Stimulated activated naive CD4-positive, alpha-beta T cell (primary cell): ENCODE data around the gene PDE6A.

Experiments used
- DNase-seq, 6 experiments: peaks; one replicate each; lab custom pipeline; 2025; lab: John Stamatoyannopoulos, UW

Gene PDE6A

GRCh38 chr5:149838881-149839739 lies 105.5 kb downstream of the PDE6A start:
- DNase-seq: no peak

- no peak for DNase-seq
Observed at GRCh38 chr5:149837680-149838269, 106.8 kb downstream of the PDE6A start.

DNA sequence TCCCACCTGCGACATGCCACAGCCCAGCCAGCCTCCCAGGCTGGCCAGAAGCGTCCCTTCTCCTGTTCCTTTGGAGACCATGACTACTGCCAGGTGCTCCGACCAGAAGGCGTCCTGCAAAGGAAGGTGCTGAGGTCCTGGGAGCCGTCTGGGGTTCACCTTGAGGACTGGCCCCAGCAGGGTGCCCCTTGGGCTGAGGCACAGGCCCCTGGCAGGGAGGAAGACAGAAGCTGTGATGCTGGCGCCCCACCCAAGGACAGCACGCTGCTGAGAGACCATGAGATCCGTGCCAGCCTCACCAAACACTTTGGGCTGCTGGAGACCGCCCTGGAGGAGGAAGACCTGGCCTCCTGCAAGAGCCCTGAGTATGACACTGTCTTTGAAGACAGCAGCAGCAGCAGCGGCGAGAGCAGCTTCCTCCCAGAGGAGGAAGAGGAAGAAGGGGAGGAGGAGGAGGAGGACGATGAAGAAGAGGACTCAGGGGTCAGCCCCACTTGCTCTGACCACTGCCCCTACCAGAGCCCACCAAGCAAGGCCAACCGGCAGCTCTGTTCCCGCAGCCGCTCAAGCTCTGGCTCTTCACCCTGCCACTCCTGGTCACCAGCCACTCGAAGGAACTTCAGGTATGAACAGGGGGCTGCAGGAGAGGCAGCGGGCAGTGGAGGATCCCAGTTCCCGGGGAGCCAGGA lies 108.0 kb downstream of the PDE6A start:
- no peak for DNase-seq

DNA sequence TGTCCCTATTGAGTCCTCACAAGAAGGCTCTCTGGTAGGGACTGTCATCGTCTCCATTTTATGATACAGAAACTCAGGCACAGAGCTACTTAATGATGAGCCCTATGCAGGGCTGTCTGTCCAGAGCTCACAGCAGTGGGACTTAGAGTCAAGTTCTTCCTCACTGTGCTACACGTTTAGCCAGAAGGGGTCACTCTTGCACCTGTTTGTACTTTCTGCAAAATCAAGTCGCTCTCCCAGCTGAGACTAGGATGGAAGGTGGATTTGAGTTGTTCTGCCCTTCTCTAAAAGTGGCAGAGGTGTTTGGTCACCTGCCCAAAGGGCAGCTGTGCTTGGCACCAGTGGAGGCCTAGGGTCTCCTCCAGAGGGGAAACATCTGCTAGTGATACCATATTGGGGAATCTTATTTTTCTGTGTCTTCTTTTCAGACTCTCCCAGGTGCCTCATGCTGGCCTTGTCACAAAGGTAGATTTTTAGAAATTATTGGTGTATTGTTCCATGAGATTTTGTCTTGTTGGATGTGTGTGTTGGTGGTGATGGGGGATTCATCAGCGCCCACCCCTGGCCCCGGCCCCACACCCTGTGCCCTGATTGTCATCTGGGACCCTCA lies 110.2 kb downstream of the PDE6A start:
- peak; percentile 6 to 66 (median 34) for DNase-seq

DNA sequence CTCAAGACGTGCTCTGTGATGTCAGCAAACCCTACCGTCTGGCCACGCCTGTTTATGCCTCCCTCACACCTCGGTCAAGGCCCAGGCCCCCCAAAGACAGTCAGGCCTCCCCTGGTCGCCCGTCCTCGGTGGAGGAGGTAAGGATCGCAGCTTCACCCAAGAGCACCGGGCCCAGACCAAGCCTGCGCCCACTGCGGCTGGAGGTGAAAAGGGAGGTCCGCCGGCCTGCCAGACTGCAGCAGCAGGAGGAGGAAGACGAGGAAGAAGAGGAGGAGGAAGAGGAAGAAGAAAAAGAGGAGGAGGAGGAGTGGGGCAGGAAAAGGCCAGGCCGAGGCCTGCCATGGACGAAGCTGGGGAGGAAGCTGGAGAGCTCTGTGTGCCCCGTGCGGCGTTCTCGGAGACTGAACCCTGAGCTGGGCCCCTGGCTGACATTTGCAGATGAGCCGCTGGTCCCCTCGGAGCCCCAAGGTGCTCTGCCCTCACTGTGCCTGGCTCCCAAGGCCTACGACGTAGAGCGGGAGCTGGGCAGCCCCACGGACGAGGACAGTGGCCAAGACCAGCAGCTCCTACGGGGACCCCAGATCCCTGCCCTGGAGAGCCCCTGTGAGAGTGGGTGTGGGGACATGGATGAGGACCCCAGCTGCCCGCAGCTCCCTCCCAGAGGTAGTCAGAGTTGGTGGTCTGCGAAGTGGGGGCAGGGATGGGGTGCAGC lies 111.3 kb downstream of the PDE6A start:
- no peak for DNase-seq

GRCh38 chr5:149832636-149833035 lies 112.0 kb downstream of the PDE6A start:
- no peak for DNase-seq

GRCh38 chr5:149831492-149831891 lies 113.1 kb downstream of the PDE6A start:
- DNase-seq: no peak

DNA sequence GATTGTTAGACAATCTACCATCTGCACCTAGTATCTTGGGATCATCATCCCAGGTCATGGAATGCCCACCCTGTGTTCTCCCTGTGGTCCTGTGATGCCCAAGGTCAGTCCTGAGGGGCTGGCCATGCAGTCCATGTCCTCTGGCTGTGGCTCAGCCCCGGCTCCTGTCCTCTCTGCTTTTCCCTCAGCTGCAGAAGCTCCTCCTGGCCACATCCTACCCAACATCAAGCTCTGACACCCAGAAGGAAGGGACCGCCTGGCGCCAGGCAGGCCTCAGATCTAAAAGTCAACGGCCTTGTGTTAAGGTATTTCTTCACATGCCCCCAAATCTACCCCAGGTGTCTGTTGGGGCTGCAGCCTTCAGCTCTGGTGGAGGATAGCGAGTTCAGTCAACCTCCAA lies 114.0 kb downstream of the PDE6A start:
- no peak for DNase-seq

GRCh38 chr5:149829954-149830353 lies 114.6 kb downstream of the PDE6A start:
- DNase-seq: no peak

GRCh38 chr5:149828161-149829011 lies 116.2 kb downstream of the PDE6A start:
- DNase-seq: peak; percentile 48 to 83 (median 66)

GRCh38 chr5:149827546-149827945 lies 117.0 kb downstream of the PDE6A start:
- DNase-seq: no peak

DNA sequence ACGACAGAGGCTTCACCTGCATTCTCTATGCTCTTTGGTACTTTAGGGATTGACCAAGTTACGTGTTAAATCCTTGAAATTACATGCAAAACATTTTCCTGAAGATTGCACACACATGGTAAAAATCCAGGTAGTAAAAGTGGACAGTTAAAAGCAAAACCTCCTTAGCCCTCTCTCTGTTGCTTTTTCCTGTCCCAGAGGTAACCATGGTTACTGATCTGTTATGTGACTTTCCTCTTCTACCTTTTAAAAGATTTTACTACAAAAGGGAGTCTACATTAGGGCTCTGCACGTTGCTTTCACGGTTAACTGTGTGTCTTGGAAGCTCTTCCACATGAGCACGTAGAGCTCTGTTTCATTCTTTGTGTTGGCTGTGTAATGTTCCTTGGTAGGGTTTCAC lies 117.5 kb downstream of the PDE6A start:
- no peak for DNase-seq

- DNase-seq: no peak
Observed at GRCh38 chr5:149826574-149826973, 118.0 kb downstream of the PDE6A start.

DNA sequence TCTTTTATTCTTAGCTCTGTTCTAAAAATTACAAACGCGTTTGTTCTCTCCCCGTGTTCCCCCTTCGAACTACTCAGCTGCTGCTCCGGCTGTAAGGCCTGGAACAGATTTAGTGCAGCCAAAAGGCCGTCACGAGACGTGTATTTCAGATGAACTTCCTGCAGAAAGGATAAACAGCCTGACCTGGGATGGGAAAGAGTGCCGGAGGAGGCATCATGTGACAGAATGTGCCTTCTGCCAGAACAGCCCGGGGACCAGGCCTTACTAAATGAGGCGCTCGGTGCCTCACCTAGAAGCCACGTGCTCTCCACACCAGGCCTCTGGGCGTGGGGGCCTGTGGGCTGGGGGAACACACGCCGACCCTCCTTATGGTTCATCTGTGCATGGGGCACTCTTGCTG lies 119.7 kb downstream of the PDE6A start:
- DNase-seq: no peak

GRCh38 chr5:149824120-149824519 lies 120.5 kb downstream of the PDE6A start:
- no peak for DNase-seq

GRCh38 chr5:149823375-149823774 lies 121.2 kb downstream of the PDE6A start:
- DNase-seq: no peak

GRCh38 chr5:149822301-149822700 lies 122.3 kb downstream of the PDE6A start:
- no peak for DNase-seq

GRCh38 chr5:149820536-149821510 lies 123.8 kb downstream of the PDE6A start:
- DNase-seq: no peak

DNA sequence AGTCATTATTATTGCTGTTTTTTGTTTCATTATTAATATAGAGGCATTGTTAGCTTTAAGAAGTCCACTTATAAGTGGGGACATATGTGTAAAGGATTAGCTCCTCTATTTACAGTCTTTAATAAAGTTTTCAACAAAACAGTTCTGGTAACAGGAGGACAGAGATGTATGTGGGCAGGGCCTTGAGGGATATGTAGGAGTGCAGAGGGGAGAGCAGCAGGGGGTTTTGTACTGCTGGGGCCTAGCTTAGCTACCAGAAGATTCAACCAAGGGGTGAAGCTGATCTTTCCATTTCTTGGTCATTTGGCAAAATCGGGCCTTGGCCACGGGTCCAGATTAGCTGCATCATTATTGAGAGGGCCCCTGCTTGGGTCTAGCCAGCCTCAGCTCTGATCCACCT lies 124.6 kb downstream of the PDE6A start:
- DNase-seq: no peak

DNA sequence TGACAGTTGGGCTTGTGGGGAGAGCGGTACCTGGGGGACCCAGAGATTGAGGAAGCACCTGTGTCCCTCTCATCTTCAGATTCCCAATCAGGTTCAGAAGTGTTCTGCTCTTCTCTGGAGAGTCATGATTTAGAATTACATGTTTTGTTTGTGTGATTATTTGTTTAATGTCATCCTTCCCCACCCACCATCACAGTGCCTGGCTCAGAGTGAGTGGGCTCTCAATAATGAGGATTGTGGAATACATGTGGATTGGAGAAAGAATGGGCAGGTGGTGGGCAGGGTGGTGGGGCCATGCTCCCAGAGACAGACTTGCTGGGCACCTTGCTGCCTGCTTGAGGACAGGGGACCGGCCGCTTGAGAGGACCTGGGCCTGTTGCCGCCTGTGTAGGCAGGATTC lies 126.5 kb downstream of the PDE6A start:
- DNase-seq: no peak
